K562 (cell line): Measurements from ENCODE around the gene FAM110D. TPM values are rescaled to one million over a fixed set of nuclear protein-coding genes. Genes with fewer than 3 reads are reported as not detected.

Source experiments
- ATF7 ChIP-seq: fragments of 450-650 bp; IDR thresholded peaks from 2 replicates; pipeline ENCODE4 v1.7.1; 2014; ENCODE audit warnings: mild to moderate bottlenecking, moderate library complexity
- CBX3 ChIP-seq, 2 experiments: IDR thresholded peaks; 1 replicate in 1 of 2; 2 replicates in 1 of 2; pipeline ENCODE4 v1.6.1; 2012; ENCODE audit warnings: inconsistent platforms in 2 of 2, low read length in 2 of 2, borderline replicate concordance in 1 of 2, control low read depth in 1 of 2
- CC2D1A ChIP-seq: fragments of 450-650 bp; IDR thresholded peaks from 2 replicates; pipeline ENCODE4 v1.6.1; 2017; ENCODE audit warnings: mild to moderate bottlenecking
- CREB5 ChIP-seq: fragments of 250-450 bp; sonication (Bioruptor Pico); IDR thresholded peaks from 2 replicates; pipeline ENCODE4 v1.5.0; 2020; ENCODE audit warnings: mild to moderate bottlenecking
- EZH2 ChIP-seq: IDR thresholded peaks from 2 replicates; pipeline ENCODE4 v1.6.1; 2012; ENCODE audit warnings: low read depth, mild to moderate bottlenecking, inconsistent platforms, low read length, borderline replicate concordance
- HDGF ChIP-seq: fragments of 450-650 bp; IDR thresholded peaks from 2 replicates; pipeline ENCODE4 v1.6.1; 2016
- IFI16 ChIP-seq: fragments of 250-450 bp; sonication (Bioruptor Pico); IDR thresholded peaks from 2 replicates; pipeline ENCODE4 v2.1.2; 2022; ENCODE audit warnings: mild to moderate bottlenecking, inconsistent platforms
- KAT7 ChIP-seq: sonication (generic); formaldehyde crosslinking; IDR thresholded peaks from 2 replicates; pipeline ENCODE4 v1.8.0; 2022; ENCODE audit warnings: missing genetic modification reagents, mild to moderate bottlenecking, borderline replicate concordance
- KLF1 ChIP-seq: fragments of 450-650 bp; IDR thresholded peaks from 2 replicates; pipeline ENCODE4 v1.6.1; 2016; ENCODE audit warnings: missing genetic modification characterization, missing compliant biosample characterization
- PHB ChIP-seq: fragments of 250-450 bp; sonication (Bioruptor Pico); IDR thresholded peaks from 2 replicates; pipeline ENCODE4 v1.5.0; 2021
- RBM34 ChIP-seq: fragments of 200-400 bp; formaldehyde crosslinking; IDR thresholded peaks from 2 replicates; pipeline ENCODE4 v1.6.1; 2018; ENCODE audit warnings: low read length, borderline replicate concordance; ENCODE audit not compliant: insufficient read depth
- SREBF1 ChIP-seq: fragments of 150-350 bp; IDR thresholded peaks from 2 replicates; pipeline ENCODE4 v1.6.1; 2014; ENCODE audit warnings: antibody characterized with exemption, low read depth, low read length, borderline replicate concordance
- UBTF ChIP-seq, 2 experiments: IDR thresholded peaks; 2 replicates each; pipeline ENCODE4 v1.6.1; 2012; ENCODE audit warnings: improper control_type of control experiment in 2 of 2, low read depth in 2 of 2, low read length in 2 of 2, borderline replicate concordance in 1 of 2
- USF1 ChIP-seq: sonication (generic); formaldehyde crosslinking; IDR thresholded peaks from 2 replicates; pipeline ENCODE4 v1.9.0; 2022; ENCODE audit warnings: mild to moderate bottlenecking, missing genetic modification reagents
- polyA plus RNA-seq, 8 experiments: library from polyadenylated mRNA; depleted of rRNA in 4 of 8; stranded (reverse) in 5 of 8; unstranded in 3 of 8; fragments of >200 nt; fragmentation: Nextera tagmentation in 2 of 8; fragmentation: Illumina TruSeq in 1 of 8; extraction: Ambion mirVana in 2 of 8; extraction: Trizol in 1 of 8; gene quantifications; 2 replicates each; pipeline versions ENCODE4 v1.2.1 to v1.2.3, GENCODE V29; 2011 to 2014; ENCODE audit warnings: inconsistent platforms in 1 of 8, missing spikeins in 1 of 8
- total RNA-seq, 7 experiments: library from RNA; depleted of rRNA in 6 of 7; stranded (reverse); fragments of >200 nt in 6 of 7; fragmentation: Illumina TruSeq in 2 of 7; extraction: Trizol in 2 of 7; gene quantifications; 2 replicates each; pipeline versions ENCODE4 v1.2.1 to v1.2.3, GENCODE V29; 2011 to 2021; ENCODE audit warnings: low replicate concordance in 1 of 7

The FAM110D gene
- total and polyA plus RNA-seq, 9 of the 15 experiments (the other 6 are each of a cell fraction or from before 2014, with no cell fraction given), result 0.04 to 1.1 (median 0.33) TPM

- TF ChIP-seq USF1 (CRISPR knock-in tag) (peak; percentile 84), UBTF (IDR thresholded peaks at IDR 0.05; ENCODE audit: borderline replicate concordance in 1 of 2, low read depth in 2 of 2, low read length in 2 of 2) (no peak), ATF7 (peak; percentile 51; the same call in 1 of the 2 replicates), CBX3 (IDR thresholded peaks at IDR 0.05; ENCODE audit: borderline replicate concordance in 1 of 2, low read length in 2 of 2) (no peak), CC2D1A (no peak), HDGF (0 out of 2 replicates have a peak, but pooled peaks have one; percentile 60), KAT7 (CRISPR knock-in tag) (peak; percentile 97), PHB (CRISPR knock-in tag) (no peak), CREB5 (CRISPR knock-in tag) (no peak), KLF1 (tag) (no peak), RBM34 (no peak), EZH2 (no peak), SREBF1 (no peak), IFI16 (CRISPR knock-in tag) (no peak)
Measured at GRCh38 chr1:26164036-26164860, 5.4 kb downstream of the FAM110D start (continued).
